Measurements from ENCODE around the gene TENT4B. TPM values are rescaled to one million over a fixed set of nuclear protein-coding genes. Genes with fewer than 3 reads are reported as not detected.
A peak's percentile ranks its signal among the peaks of the same experiment; 100 is the strongest.

The TENT4B gene
- polyA plus RNA-seq, 6 donors from 2014 or later: 3.3 to 8.5 (median 4.6) TPM

GRCh38 chr16:50139580-50139979 lies 13.5 kb upstream of the TENT4B start:
- H3K9me3 Mint-ChIP-seq: no peaks in the 10 kb centered on the region
- no peak overlapping the region for H3K27ac Mint-ChIP-seq
- peaks cover 0 to 5% (median 4%) of the 10 kb centered on the region in 3 donors for H3K27me3 Mint-ChIP-seq
- no peaks in the 10 kb centered on the region for H3K4me1 Mint-ChIP-seq
- no peak overlapping the region for H3K4me3 Mint-ChIP-seq
- DNase-seq: no peak
- no peaks in the 10 kb centered on the region for H3K36me3 Mint-ChIP-seq
- ATAC-seq (ENCODE audit: low read depth in 2 of 2): no peak

DNA sequence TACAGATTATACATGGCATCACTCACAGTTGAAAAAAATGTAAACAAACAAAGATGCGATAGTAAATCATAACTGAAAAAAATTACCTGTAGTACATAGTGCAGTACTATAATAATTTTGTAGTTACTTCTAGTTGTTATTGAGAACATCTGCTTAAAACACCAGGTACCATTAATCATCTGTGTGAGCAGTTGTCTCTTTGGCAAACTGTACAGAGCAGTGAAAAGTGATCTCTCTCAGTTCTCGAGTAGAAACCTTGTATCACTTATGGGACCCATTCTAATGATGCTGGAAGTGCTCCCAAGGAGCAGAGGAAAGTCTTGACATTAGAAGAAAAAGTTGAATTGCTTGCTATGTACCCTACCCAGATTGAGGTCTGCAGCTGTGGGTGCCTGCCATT lies 8.9 kb upstream of the TENT4B start:
- Mint-ChIP-seq H3K27me3 (peaks cover 0 to 5% (median 0%) of the 10 kb centered on the region in 3 donors), H3K27ac (no peak overlapping the region), H3K4me1 (no peaks in the 10 kb centered on the region), H3K9me3 (no peaks in the 10 kb centered on the region), H3K4me3 (no peak overlapping the region), H3K36me3 (no peaks in the 10 kb centered on the region)
- DNase-seq (no peak), ATAC-seq (ENCODE audit: low read depth in 2 of 2) (no peak)

DNA sequence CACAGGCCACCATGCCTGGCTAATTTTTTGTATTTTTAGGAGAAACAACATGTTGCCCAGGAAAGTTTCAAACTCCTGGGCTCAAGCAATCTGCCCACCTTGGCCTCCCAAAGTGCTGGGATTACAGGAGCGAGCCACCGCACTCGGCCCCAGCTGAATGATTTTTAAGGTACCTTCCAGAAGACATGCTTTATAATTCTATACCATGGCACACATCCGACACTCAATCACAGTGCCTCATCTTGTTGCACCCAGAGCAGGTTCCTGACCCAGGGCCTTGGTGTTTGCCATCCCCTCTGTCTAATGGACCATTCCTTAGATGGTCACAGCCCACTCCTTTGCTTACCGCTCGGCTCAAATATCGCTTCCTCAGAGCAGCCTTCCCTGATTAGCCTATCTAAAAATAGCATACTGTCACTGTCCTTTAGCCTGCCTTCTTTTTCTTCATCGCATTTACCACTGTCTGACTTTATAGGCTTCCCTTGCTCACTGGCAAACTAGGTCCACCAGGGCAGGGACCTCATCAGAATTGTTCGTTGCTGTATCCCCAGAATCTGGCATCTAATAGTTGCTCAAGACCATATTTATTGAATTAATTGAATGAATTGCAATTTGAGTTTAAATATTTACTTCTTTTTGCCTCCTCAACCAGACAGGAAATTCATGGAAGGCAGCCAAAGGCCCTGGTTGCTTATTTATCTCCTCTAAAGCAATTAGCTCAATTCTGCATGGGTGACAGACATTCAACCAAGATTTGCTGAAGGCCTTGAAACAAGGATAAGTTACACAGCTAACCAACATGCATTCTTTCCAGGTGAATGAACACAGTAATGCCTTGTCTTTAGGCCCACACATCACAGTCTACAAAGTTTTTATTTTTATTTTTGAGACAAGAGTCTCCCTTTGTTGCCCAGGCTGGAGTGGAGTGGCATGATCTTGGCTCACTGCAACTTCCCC lies 6.3 kb upstream of the TENT4B start:
- Mint-ChIP-seq H3K4me1 (peaks cover 0 to under 1% (median under 1%) of the 10 kb centered on the region in 3 donors), H3K36me3 (no peaks in the 10 kb centered on the region), H3K27me3 (no peaks in the 10 kb centered on the region), H3K4me3 (no peak overlapping the region), H3K9me3 (no peaks in the 10 kb centered on the region), H3K27ac (no peak overlapping the region)
- DNase-seq (no peak), ATAC-seq (ENCODE audit: low read depth in 2 of 2) (no peak)

DNA sequence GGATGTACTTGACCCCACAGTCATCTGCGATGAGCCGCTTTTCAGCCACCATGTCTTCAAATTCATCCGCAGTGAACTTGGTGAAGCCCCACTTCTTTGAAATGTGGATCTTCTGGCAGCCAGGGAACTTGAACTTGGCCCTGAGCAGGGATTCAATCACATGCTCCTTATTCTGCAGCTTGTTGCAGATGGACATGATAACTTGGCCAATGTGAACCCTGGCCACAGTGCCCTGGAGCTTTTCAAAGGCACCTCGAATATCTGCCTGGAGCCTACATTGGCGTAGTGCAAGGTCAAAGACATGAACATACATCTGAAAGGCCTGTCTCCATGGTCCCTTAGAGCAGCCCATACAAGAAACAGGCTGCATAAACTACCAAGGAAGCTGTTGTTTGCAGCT lies 1.8 kb upstream of the TENT4B start:
- DNase-seq: no peak
- Mint-ChIP-seq H3K27me3 (no peaks in the 10 kb centered on the region), H3K4me1 (peaks cover 15 to 26% (median 24%) of the 10 kb centered on the region in 3 donors), H3K9me3 (no peaks in the 10 kb centered on the region), H3K36me3 (no peaks in the 10 kb centered on the region), H3K27ac (no peak overlapping the region), H3K4me3 (peak overlapping the region in 6 of 8 donors; percentile 5 to 96 (median 89))
- ATAC-seq (ENCODE audit: low read depth in 2 of 2): no peak

- H3K27me3 Mint-ChIP-seq: no peaks in the 10 kb centered on the region
- ATAC-seq (ENCODE audit: low read depth in 2 of 2) (no peak), DNase-seq (no peak)
- H3K36me3 Mint-ChIP-seq: no peaks in the 10 kb centered on the region
- H3K9me3 Mint-ChIP-seq: no peaks in the 10 kb centered on the region
- peak overlapping the region; percentile 87 to 96 (median 91) for H3K4me3 Mint-ChIP-seq
- H3K27ac Mint-ChIP-seq: peak overlapping the region in 5 of 6 donors; percentile 47 to 99 (median 96)
- H3K4me1 Mint-ChIP-seq: peaks cover 19 to 30% (median 28%) of the 10 kb centered on the region in 3 donors
These were observed 1.4 kb upstream of the TENT4B start for GRCh38 chr16:50151756-50152155.

- Mint-ChIP-seq H3K4me3 (peak overlapping the region; percentile 87 to 96 (median 91)), H3K9me3 (no peaks in the 10 kb centered on the region), H3K4me1 (peaks cover 24 to 34% (median 33%) of the 10 kb centered on the region in 3 donors), H3K27ac (peak overlapping the region; percentile 92 to 99 (median 96)), H3K36me3 (no peaks in the 10 kb centered on the region), H3K27me3 (no peaks in the 10 kb centered on the region)
- ATAC-seq (ENCODE audit: low read depth in 2 of 2) (peak; percentile 20 to 26), DNase-seq (no peak)
These were observed 727 bp upstream of the TENT4B start for GRCh38 chr16:50152351-50152806.

DNA sequence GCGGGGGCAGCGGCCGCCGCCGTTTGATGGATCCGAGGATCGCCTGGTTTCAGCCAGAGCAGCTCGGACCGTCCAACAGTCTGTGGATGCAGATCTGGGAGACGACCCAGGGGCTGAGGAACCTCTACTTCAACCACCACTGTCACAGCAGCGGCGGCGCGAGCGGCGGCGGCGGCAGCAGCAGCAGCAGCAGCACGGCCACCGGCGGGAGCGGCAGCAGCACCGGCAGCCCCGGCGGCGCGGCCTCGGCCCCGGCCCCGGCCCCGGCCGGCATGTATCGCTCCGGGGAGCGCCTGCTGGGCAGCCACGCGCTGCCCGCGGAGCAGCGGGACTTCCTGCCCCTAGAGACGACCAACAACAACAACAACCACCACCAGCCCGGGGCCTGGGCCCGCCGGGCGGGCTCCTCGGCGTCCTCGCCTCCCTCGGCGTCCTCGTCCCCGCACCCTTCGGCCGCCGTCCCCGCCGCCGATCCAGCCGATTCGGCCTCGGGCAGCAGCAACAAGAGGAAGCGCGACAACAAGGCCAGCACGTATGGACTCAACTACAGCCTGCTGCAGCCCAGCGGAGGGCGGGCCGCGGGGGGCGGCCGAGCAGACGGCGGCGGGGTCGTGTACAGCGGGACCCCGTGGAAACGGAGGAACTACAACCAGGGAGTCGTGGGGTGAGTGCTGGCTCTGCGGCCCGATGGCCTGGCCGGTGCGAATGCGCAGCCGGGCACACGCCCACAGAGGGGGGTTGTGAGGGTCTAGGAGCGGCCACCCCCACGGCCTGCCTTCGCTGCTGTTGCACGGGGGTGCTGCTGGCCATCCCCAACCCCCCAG lies 702 bp downstream of the TENT4B start:
- Mint-ChIP-seq H3K36me3 (no peaks in the 10 kb centered on the region), H3K9me3 (no peaks in the 10 kb centered on the region), H3K27ac (peak overlapping the region in 3 of 6 donors; percentile 71 to 80 (median 77)), H3K27me3 (no peaks in the 10 kb centered on the region), H3K4me1 (peaks cover 28 to 43% (median 39%) of the 10 kb centered on the region in 3 donors), H3K4me3 (peak overlapping the region; percentile 82 to 95 (median 90))
- DNase-seq (no peak), ATAC-seq (ENCODE audit: low read depth in 2 of 2) (no peak)

GRCh38 chr16:50154420-50154950 lies 1.4 kb downstream of the TENT4B start:
- Mint-ChIP-seq H3K27ac (peak overlapping the region; percentile 54 to 91 (median 76)), H3K36me3 (no peaks in the 10 kb centered on the region), H3K27me3 (no peaks in the 10 kb centered on the region), H3K4me1 (peaks cover 31 to 49% (median 45%) of the 10 kb centered on the region in 3 donors), H3K4me3 (peak overlapping the region; percentile 82 to 95 (median 90)), H3K9me3 (no peaks in the 10 kb centered on the region)
- ATAC-seq (ENCODE audit: low read depth in 2 of 2) (no peak), DNase-seq (no peak)

GRCh38 chr16:50155925-50156324 lies 2.8 kb downstream of the TENT4B start:
- Mint-ChIP-seq H3K36me3 (no peaks in the 10 kb centered on the region), H3K4me1 (peaks cover 37 to 61% (median 48%) of the 10 kb centered on the region in 3 donors), H3K4me3 (peak overlapping the region in 7 of 8 donors; percentile 82 to 95 (median 89)), H3K9me3 (no peaks in the 10 kb centered on the region), H3K27me3 (no peaks in the 10 kb centered on the region), H3K27ac (peak overlapping the region in 1 of 6 donors; percentile 75)
- DNase-seq: no peak
- ATAC-seq (ENCODE audit: low read depth in 2 of 2): no peak

DNA sequence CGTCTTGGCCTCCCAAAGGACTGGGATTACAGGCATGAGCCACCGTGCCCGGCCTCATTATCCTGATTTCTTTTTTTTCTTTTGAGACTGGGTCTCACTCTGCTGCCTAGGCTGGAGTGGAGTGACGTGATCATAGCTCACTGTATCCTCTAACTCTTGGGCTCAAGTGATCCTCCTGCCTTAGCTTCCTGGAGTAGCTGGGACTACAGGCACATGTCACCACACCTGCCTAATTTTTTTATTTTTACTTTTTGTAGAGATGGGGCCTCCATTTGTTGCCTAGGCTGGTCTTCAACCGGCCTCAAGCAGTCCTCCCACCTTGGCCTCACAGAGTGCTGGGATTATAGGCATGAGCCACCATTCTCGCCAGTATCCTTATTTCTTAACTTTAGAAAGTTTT lies 3.5 kb downstream of the TENT4B start:
- no peaks in the 10 kb centered on the region for H3K27me3 Mint-ChIP-seq
- no peak for DNase-seq
- no peaks in the 10 kb centered on the region for H3K9me3 Mint-ChIP-seq
- no peak overlapping the region for H3K27ac Mint-ChIP-seq
- no peak for ATAC-seq (ENCODE audit: low read depth in 2 of 2)
- peak overlapping the region in 3 of 8 donors; percentile 2 to 47 (median 43) for H3K4me3 Mint-ChIP-seq
- no peaks in the 10 kb centered on the region for H3K36me3 Mint-ChIP-seq
- H3K4me1 Mint-ChIP-seq: peaks cover 37 to 64% (median 49%) of the 10 kb centered on the region in 3 donors

- H3K27ac Mint-ChIP-seq: peak overlapping the region in 2 of 6 donors; percentile 13 to 37
- peaks cover 30 to 66% (median 44%) of the 10 kb centered on the region in 3 donors for H3K4me1 Mint-ChIP-seq
- no peaks in the 10 kb centered on the region for H3K36me3 Mint-ChIP-seq
- H3K27me3 Mint-ChIP-seq: no peaks in the 10 kb centered on the region
- no peaks in the 10 kb centered on the region for H3K9me3 Mint-ChIP-seq
- DNase-seq: no peak
- H3K4me3 Mint-ChIP-seq: no peak overlapping the region
- ATAC-seq (ENCODE audit: low read depth in 2 of 2): no peak
These were observed 7.5 kb downstream of the TENT4B start for GRCh38 chr16:50160495-50161164.

DNA sequence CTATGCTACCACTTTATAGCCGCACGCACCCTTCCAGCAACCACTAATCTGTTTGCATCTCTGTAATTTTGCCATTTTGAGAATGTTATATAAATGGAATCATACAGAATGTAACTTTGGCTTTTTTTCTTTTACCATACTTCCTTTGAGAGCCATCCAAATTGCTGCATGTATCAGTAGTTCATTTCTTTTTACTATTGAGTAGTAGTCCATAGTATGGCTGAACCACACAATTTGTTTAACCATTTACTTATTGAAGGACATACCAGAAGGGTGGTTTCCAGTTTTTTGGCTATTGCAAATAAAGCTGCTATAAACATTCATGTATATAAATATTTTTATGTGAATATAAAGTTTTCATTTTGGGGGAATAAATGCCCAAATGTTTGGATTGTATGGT lies 8.8 kb downstream of the TENT4B start:
- peaks cover 32 to 69% (median 39%) of the 10 kb centered on the region in 3 donors for H3K4me1 Mint-ChIP-seq
- H3K36me3 Mint-ChIP-seq: no peaks in the 10 kb centered on the region
- H3K4me3 Mint-ChIP-seq: no peak overlapping the region
- no peaks in the 10 kb centered on the region for H3K27me3 Mint-ChIP-seq
- H3K27ac Mint-ChIP-seq: peak overlapping the region in 2 of 6 donors; percentile 85 to 86
- no peak for ATAC-seq (ENCODE audit: low read depth in 2 of 2)
- H3K9me3 Mint-ChIP-seq: no peaks in the 10 kb centered on the region
- no peak for DNase-seq

DNA sequence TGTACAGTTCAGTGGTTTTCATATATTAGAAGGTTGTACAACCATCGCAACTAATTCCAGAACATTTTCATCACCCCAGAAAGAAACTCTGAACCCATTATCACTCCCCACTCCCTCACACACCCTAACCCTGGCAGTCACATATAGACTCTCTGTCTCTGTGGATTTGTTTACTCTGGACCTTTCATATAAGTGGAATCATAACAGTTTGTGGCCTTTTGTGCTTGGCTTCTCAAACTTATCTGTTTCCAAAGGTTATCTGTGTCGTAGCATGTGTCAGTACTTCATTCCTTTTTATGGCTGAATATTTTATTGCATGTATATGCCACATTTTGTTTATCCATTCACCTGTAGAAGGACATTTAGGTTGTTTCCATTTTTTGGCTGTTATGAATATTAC lies 12.4 kb downstream of the TENT4B start:
- Mint-ChIP-seq H3K36me3 (no peaks in the 10 kb centered on the region), H3K4me1 (peaks cover 26 to 67% (median 48%) of the 10 kb centered on the region in 3 donors), H3K9me3 (no peaks in the 10 kb centered on the region), H3K27ac (no peak overlapping the region), H3K27me3 (no peaks in the 10 kb centered on the region), H3K4me3 (no peak overlapping the region)
- no peak for ATAC-seq (ENCODE audit: low read depth in 2 of 2)
- no peak for DNase-seq

Measured in naive B cell (primary cell).